Epithelial cell of umbilical artery (primary cell): ENCODE data around the gene RNASE8. TPM values are rescaled to one million over a fixed set of nuclear protein-coding genes. Genes with fewer than 3 reads are reported as not detected.

Experiments used
- total RNA-seq: library from RNA; depleted of rRNA; stranded (reverse); fragments of >200 nt; gene quantifications from 2 replicates; pipeline ENCODE4 v1.2.3, GENCODE V29; 2014

The RNASE8 gene
- total RNA-seq = not detected in 2 replicates

DNA sequence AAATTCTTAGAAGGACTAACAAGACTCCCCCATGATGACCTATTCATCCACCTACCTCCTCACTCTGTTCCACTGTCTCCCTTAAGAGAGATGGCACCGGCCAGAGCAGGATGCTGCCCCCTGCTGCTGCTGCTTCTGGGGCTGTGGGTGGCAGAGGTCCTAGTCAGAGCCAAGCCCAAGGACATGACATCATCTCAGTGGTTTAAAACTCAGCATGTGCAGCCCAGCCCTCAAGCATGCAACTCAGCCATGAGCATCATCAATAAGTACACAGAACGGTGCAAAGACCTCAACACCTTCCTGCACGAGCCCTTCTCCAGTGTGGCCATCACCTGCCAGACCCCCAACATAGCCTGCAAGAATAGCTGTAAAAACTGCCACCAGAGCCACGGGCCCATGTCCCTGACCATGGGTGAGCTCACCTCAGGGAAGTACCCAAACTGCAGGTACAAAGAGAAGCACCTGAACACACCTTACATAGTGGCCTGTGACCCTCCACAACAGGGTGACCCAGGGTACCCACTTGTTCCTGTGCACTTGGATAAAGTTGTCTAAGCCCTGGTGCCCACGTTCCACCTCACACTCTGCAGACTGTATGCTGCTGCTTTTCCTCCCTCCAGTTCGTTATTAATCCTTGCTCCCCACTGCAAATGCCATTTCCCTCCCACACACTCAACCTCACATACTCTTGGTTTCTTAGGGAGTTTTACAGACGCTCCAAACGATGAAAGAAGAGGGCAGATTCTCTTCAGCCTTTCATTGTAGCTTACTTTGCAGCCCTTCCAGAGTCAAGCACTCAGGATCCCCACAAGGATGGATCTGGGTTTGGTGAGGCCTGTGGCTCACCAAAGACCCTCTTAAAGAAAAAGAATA, at the start of gene RNASE8:
Gene RNASE8 (plus strand): TSS at position 20 of the 873 bp plus-strand sequence. CDS start 71 bp downstream, at position 91.

GRCh38 chr14:21024585-21025370, 32.8 kb upstream of the RNASE8 start, which contains the start of gene NDRG2:
Gene NDRG2 (minus strand): TSS chr14:21025061. CDS start chr14:21023315, 1,746 bp downstream.

DNA sequence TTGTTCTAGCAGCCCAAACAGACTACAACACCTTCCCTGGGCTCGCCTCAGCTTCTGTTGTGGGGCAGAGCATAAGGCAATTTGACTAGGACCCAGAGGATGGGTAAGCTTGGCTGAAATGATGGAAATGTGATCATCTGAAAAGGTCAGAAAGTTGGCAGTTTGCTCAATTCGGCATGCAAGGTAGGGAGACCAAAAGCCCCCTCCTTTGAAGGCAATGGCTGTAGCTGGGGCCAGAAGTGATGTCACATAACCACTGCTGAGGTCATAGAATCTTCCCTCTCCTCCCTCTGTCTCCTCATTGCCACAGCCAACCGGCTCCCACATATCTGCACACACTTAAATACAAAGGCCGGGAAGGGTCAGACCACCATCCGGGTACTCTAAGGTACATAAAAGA, 27.7 kb upstream of the RNASE8 start, which contains the start of gene TPPP2:
Gene TPPP2 (plus strand): TSS at position 301 of the 400 bp plus-strand sequence. CDS start 365 bp downstream, outside the sequence.

GRCh38 chr14:21034707-21035106, 22.9 kb upstream of the RNASE8 start, which contains the start of gene RNASE13:
Gene RNASE13 (minus strand): TSS chr14:21034807. CDS start chr14:21034288, 519 bp downstream.

GRCh38 chr14:21041676-21042433, 15.8 kb upstream of the RNASE8 start, which contains the start of gene RNASE7:
Gene RNASE7 (plus strand): TSS chr14:21042362. CDS start chr14:21042993, 631 bp downstream.

GRCh38 chr14:21070083-21070609, 12.5 kb downstream of the RNASE8 start, which contains the start of gene ARHGEF40:
Gene ARHGEF40 (plus strand): TSS chr14:21070304. CDS start chr14:21070397, 93 bp downstream.

DNA sequence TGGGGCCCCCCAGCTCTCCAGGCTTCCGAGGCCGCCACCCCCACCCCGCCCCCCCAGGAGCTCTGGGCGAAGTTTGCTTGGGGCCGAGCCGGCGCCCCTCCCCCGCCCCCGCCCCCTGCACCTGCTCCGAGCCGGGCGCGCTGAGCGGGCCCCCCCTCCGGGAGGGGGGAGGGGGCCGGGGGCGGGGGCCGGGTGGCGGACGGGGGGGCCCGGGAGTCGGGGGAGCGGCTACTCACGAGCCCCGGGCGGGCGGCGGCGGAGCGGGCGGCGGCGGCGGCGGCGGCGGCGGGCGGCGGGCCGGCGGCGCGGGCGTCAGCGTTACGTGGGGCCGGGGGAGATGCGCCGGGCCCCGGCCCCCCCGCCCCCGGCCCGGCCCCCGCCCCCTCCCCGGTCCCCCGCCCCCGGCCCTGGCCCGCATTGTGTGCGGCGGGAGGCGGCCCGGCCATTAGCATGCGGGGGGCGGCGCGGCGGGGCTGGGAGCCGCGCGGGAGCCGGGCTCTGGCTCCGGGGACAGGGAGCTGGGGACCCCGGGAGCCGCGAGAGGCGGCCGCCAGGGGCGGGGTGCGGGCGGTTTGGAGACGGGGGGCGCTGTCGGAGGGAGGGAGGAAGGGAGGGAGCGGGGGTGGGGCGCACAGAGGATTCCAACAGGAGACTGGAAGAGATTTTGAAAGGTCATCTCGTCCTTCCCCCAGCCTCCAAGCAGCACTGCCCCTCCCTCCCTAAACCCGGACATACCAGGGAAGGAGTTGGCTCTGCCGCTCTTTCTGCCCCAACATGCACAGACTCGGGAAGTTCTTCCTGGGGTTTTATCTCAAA, 40.7 kb downstream of the RNASE8 start, which contains the start of gene ZNF219:
Gene ZNF219 (minus strand): TSS at position 580 of the 816 bp plus-strand sequence. CDS start 5,064 bp downstream, outside the sequence.

GRCh38 chr14:21100931-21101330, 43.3 kb downstream of the RNASE8 start, which contains the start of gene TMEM253:
Gene TMEM253 (plus strand): TSS chr14:21101066. CDS start chr14:21101344, 278 bp downstream.

Other genes starting within 250 kb of the RNASE8 start
- not detected in 2 replicates for gene RNASE3, start 166.4 kb upstream of the RNASE8 start, total RNA-seq
- not detected in 2 replicates for gene RNASE2, start 102.3 kb upstream of the RNASE8 start, total RNA-seq
- 41.6 and 42.6 TPM in 2 replicates for gene METTL17, start 67.8 kb upstream of the RNASE8 start, total RNA-seq
- gene SLC39A2, start 58.5 kb upstream of the RNASE8 start, total RNA-seq = not detected in 2 replicates
- 0.32 TPM in 1 of 2 replicates, not detected in the other for gene NDRG2, start 32.8 kb upstream of the RNASE8 start, total RNA-seq
- gene TPPP2, start 27.6 kb upstream of the RNASE8 start, total RNA-seq = not detected in 2 replicates
- not detected in 2 replicates for gene RNASE13, start 23.0 kb upstream of the RNASE8 start, total RNA-seq
- not detected in 2 replicates for gene RNASE7, start 15.5 kb upstream of the RNASE8 start, total RNA-seq
- 7.8 and 8.7 TPM in 2 replicates for gene ARHGEF40, start 12.5 kb downstream of the RNASE8 start, total RNA-seq
- 2.3 and 3.8 TPM in 2 replicates for gene ZNF219, start 40.8 kb downstream of the RNASE8 start, total RNA-seq
- not detected in 2 replicates for gene TMEM253, start 43.2 kb downstream of the RNASE8 start, total RNA-seq
- not detected in 2 replicates for gene OR5AU1, start 98.2 kb downstream of the RNASE8 start, total RNA-seq
- gene HNRNPC, start 211.6 kb downstream of the RNASE8 start, total RNA-seq = 714 and 948 TPM in 2 replicates
- gene RPGRIP1, start 222.3 kb downstream of the RNASE8 start, total RNA-seq = not detected in 2 replicates